HG03460 (cell line): ENCODE data around the gene ERBB4.
A peak's percentile ranks its signal among the peaks of the same experiment; 100 is the strongest.

ENCODE experiments used
- ATAC-seq: cut with Tn5 transposase; IDR thresholded peaks from one replicate; pipeline ENCODE4 v1.9.1; 2021; ENCODE audit not compliant: unreplicated experiment

The ERBB4 gene

DNA sequence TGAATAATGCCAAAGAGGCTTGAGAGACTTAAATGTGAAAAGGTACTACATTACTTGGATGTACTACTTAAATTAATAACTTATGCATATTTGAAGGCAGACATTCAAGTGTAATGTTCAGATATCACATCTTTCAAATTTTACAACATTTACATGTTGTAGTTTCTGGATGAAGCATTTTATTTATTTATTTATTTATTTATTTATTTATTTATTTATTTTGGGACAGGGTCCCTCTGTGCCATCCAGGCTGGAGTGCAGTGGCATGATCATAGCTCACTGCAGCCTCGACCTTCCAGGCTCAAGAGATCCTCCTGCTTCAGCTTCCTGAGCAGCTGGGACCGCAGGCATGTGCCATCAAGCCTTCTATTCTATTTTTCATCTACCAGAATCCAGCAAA is 596.4 kb downstream of the ERBB4 start:
- ATAC-seq, result no peak

GRCh38 chr2:211941216-211941747 is 597.3 kb downstream of the ERBB4 start:
- ATAC-seq, result no peak

- ATAC-seq, result no peak
Observed at GRCh38 chr2:211939177-211939576, 599.4 kb downstream of the ERBB4 start.

DNA sequence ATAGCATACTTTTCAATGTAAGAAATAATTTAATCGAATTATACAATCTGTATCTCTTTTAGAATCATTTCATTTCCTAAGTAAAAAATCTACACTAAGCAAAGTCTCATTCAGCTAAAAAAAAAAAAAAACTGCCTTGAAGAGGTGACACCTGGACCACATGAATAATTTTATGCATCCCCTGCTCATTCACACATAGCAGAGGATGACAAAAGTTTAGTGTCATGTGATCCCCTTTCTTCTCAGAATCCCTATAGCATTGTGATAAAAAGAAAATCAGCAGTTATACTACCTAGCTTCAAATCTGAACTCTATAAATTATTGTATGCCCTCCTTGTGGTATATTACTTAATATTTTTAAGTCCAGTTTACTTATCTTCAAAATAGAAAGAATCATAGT is 603.8 kb downstream of the ERBB4 start:
- no peak for ATAC-seq

DNA sequence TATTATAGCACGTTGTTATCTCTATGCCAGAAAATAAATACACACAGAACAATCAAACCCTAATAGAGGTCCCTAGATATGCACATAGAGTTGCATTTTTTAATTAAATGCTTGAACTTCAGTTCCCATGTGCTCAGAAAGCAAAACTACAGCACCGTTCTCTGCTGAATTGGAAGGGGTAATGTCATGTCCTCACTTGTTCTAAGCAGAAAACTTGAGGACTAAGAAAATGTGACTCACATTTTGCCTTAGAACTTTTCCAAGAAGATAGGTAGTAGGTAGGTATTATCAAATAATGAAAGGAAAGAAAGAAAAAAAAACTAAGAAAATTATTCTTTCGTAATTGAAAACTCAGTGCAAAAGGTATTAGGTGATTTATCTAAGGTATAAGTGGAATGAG is 607.3 kb downstream of the ERBB4 start:
- ATAC-seq, result no peak

GRCh38 chr2:211930331-211930730 is 608.3 kb downstream of the ERBB4 start:
- ATAC-seq, result peak; percentile 83

- ATAC-seq, result no peak
Observed at GRCh38 chr2:211928201-211928600, 610.4 kb downstream of the ERBB4 start.

DNA sequence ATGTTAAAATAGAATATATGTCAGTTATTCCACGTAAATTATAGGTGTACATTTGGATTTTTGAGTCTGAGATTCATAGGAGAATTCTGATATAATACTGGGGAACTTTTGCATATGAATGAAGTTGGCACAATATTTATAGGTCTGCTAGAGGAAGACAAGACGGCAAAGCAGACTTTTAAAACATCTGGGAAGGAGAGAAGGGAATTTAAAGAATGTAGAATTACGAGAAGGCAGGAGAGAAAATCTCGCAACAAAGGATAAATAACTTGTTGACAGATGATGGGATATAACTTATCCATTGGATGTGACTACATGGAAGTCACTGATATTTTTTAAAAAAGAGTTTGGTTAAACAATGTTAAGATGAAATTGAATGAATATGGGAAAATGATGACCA is 615.6 kb downstream of the ERBB4 start:
- no peak for ATAC-seq

DNA sequence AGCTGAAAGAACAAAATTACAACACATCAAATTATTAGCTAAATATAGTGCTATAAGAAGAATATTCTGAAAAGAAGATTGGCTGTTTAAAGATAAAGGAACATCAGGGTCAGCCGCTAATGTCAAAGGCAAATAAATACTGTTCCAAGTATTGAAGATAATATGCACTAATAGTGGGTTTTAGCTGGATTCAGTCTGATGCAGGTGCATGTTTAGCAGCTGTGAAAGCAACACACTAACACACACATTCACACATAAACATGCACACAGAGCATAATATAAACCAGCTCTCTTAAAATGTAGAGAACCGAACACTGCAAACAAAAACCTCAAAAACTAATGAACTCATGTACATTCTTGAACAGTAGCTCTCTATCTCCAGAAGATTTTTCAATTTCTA is 634.6 kb downstream of the ERBB4 start:
- ATAC-seq, result no peak

DNA sequence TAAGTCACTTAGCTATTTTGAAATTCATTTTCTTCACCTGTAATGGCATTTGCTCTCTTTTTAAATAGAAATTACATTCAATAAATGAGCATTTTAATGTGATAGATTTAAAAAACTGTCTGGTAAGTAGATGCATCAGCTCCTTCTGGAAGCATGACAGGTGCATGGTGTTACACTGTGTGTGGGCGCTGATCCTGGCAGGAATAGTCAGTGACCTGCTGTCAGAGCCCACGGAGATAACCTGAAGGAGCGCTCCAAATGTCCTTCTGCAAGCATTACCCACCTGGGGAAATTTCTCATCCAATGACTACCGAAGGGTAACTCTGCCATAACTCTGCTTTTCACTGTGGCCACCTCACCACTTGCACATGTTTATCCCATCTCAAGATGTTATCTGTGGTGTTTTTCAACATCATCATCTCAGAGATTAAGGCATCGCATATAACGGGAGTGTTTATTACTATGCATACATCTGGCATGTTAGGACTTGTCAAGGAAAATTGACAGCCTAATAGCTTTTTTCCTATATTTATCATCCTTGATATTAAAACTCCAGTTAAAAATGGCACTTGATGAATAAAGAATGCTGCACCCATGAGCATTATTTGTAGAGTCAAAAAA is 637.3 kb downstream of the ERBB4 start:
- ATAC-seq, result no peak

DNA sequence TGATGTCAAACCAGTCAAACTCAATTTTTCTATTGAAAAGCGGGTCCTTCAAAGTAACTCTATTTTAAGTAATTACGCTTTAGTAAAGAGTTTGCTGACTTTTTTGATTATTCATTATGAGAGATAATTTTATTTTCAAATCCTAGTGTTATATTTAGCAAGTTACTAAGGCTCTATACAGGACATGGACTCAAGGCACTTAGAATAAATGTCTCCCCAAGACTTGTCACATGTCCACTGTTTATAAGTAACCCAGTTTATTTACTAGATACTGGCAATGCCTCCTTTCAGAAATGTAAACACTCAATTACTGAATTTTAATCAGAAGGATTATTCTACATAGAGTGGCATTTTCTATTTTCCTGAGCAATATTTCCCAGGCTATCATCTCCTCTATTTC is 638.1 kb downstream of the ERBB4 start:
- no peak for ATAC-seq

- no peak for ATAC-seq
Observed at GRCh38 chr2:211900000-211900399, 638.6 kb downstream of the ERBB4 start.

- no peak for ATAC-seq
Observed at GRCh38 chr2:211898702-211899101, 639.9 kb downstream of the ERBB4 start.

GRCh38 chr2:211881449-211881848 is 657.2 kb downstream of the ERBB4 start:
- no peak for ATAC-seq

GRCh38 chr2:211879323-211879722 is 659.3 kb downstream of the ERBB4 start:
- ATAC-seq, result no peak

DNA sequence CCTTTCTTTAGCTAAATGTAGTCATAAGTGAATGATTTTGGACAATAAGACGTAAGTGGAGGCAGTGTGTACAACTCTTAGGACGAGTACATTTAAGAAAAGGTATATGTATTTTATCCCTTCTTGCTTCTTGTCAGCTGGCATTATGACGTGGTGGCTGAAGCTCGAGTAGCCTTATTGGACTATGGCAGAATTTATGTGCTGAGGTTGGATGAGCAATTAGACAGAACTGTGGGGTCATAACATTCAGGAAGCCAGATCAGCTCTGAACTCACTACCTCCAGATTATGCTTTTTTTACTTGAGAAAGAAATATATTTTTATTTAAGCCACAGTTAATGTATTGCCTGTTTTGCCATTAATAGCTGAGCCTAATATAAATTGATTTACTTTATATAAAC is 661.5 kb downstream of the ERBB4 start:
- no peak for ATAC-seq

DNA sequence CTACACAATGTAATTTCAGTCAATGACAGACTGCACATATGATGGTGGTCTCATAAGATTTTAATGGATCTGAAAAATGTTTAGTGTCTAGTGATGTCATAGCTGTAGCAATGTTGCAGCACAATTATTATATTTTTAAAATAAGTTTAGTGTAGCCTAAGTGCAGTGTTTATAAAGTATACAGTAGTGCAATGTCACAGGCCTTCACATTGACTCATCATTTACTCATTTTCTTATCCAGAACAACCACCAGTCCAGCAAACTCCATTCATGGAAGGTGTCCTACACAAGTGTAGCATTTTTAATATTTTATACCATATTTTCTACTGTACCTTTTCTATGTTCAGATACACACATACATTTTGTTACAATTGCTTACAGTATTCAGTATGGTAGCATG is 663.1 kb downstream of the ERBB4 start:
- no peak for ATAC-seq

DNA sequence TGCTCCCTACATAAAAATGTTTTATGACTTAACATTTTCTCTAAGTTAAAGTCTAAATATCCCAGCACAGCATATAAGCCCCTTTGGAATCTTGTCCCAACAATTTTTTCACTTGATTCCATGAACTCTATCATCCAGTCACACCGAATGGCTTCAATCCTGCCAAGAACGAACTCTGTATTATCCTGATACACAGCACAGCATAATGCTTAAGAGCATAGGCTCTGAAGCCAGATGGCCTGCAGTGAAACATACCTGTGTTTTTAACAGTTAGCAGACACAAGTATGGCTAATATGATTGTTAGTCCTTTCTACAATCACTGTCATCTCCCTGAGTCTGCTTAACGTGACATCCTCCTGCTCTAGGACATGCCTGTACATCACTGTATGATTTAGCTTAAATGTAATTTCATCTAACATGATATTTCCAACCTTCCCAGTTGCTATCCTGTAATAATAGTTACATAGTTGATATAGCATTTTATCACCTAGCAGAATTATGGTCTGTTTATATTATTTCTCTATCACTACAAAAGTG is 669.5 kb downstream of the ERBB4 start:
- no peak for ATAC-seq

DNA sequence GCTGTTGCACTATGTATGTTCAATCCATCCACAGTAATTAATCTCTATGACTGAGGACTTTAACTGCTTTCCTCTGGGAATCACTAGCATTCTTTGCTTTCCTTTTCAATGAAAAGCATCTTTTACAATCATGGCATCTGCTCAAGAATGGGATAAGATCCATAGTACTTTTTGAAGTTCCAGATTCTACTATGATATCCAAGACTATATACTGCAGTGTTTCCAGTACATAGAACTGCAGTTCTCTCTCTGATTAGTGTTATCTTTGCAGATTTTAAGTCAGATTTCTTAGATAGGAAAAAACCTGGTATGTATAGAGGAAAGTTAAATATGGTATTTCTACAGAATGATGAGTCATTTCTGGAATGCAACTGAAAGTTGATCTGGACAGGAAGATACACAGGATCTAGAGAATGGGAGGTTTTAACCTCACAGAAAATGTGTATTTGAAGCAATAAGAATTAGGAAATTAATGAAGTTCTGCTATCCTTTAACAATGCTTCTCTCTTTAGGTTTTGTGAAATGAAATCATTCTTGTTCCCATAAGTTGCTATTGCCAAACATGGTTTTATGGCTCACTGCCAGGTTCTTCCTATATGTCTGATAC is 670.7 kb downstream of the ERBB4 start:
- ATAC-seq, result peak; percentile 92

GRCh38 chr2:211864328-211864727 is 674.3 kb downstream of the ERBB4 start:
- ATAC-seq, result no peak

DNA sequence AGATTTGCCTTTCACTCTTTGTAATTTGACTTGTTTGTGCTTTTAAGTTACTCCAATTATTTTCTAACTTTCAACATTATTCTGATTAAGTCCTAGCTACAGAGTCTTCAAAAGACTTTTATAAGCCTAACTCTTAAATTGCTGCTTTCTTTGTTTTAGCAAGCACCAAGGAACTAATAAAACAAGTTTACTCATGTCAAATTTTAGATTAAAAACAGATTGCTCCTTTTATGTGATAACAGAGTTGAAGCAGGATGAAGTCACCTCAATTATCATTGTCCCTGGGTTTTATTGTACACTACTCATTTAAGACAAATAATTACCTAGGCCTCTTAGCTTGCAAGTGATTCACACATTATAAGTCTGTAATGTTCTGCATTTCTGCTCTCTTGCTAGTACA is 678.4 kb downstream of the ERBB4 start:
- ATAC-seq, result no peak

- ATAC-seq, result no peak
Observed at GRCh38 chr2:211854832-211855231, 683.8 kb downstream of the ERBB4 start.

GRCh38 chr2:211846714-211847113 is 691.9 kb downstream of the ERBB4 start:
- no peak for ATAC-seq
